HG03439 (cell line): ENCODE measurements around the gene KLHL9.

Experiments
- ATAC-seq: cut with Tn5 transposase; IDR thresholded peaks from one replicate; pipeline ENCODE4 v1.9.1; 2021; ENCODE audit warnings: mild to moderate bottlenecking, moderate library complexity; ENCODE audit not compliant: unreplicated experiment

KLHL9 gene

DNA sequence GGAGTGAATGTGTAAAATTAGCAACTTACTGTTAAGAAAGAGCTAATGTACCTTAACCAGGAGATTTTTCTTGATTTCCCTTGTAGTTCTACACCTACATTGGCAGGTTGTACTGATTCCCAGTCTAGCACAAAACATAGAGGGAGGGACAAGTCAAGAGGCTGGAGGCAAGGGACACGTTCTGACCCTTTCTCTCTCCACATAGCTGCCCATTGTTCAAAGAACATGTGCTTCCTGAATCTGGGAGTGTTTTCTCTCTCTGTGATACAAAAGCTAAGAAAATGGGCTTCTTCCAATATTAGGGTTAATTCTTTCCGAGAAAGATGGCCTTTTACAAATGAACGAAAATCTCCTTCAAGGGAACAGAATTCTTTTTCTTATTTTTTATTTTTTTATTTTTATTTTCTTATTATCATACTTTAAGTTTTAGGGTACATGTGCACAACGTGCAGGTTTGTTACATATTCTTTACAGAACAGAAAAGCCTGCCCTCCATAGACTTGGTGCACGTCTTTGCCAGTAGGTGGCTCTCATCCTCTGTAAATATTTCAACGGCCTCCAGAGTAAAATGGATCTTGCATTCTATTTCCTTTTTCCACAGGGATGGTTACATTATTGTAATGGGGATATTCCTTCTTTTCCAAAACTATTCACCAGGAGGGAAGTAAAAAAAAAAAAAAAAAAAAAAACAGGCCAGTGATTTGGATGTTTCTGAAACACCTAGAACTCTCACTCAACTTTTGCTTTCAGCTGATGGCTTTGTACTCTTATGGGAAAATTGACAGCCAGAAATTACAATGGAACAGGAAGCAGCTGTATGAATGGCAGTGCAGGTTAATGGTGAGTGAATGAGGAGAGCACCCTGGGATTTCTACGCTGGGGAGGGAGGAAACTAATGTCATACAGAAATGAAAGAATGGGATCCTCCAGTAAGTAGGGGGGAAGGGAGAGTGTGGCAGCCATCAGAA is 17.0 kb downstream of the KLHL9 start:
- peak; percentile 63 for ATAC-seq

DNA sequence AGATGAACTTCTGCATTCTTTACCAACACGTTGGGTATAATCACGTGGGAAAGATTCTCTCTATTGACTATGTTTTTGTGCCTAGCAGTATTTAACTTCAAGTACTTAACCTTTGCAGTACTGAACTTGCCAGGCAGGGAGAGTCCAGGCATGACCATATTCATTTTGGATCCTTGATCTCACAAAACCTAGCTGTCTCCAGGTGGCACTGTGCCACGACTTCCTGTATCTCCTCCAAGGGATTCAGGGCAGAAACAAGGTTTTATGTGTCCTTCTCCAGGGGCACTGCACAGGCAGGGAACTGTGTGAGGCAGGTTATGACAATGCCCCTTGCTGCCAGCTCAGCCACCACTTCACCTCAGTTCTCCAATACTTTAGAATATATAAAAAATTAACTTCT is 18.3 kb downstream of the KLHL9 start:
- no peak for ATAC-seq

DNA sequence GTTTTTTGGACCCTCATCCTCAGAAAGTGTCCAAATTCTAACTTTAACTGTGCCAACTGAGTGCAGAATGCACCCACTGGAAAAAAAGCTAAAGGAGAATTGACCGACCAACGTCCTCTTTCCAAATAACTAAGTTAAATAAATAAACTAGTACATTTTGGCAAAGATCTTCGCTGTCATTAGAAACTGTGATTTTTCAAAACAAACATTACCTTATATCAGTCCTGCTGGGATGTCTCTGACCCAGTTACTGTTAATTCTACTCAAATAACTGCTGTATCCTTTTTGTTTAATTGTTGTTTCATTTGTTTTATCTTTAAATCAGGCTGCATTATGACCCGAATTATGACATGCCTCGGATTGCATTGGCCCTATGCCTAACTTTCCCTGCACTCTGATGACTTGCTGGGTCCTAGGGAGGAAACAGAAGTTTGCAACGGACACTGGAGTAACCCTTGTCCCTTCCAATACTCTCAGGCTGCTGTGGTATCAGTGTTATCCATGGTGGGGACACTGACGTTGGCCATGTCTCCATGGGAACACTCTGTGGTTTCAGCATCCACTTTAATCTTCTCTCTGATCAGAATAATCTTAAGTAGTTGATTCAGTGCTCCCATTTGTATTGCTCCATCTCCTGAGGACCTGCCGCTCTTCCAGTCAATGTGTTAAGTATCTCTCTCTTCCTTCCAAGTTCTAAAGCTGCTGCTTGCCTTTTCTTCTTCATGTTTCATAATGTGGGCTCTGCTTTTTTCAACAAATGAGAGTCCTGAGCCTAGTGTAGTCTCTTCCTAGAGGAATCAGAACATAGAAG is 19.0 kb downstream of the KLHL9 start:
- ATAC-seq: no peak

DNA sequence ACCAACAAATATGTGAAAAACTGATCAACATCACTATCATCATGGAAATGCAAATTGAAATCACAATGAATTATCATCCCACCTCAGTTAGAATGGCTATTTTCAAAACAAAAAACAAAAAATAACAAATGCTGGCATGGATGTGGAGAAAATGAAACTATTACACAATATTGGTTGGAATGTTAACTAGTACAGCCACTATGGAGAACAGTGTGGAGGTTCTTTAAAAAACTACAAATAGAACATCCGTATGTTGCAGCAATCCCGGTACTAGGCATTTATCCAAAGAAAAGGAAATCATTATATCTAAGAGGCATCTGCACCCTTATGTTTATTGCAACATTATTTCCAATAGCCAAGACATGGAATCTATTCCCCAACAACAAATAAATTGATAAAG is 21.1 kb downstream of the KLHL9 start:
- no peak for ATAC-seq

DNA sequence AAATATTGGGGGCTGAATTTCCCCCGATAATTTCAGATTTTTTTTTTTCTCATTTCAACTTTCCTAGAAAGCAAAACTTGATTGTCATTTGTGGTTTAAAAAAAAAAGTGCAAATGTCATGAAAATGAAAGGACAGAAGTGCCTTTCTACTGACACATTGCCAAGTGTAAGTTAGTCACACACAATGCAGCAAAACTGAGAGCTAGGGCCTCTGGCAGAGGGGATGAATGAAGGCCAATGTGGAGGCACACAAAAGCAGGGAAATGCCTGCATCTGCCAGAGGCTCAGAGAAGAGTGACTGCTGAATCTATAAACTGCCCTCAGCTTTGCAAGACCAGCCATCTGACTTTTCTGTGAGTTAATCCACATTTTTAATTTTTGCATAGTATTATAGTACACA is 23.3 kb downstream of the KLHL9 start:
- no peak for ATAC-seq

DNA sequence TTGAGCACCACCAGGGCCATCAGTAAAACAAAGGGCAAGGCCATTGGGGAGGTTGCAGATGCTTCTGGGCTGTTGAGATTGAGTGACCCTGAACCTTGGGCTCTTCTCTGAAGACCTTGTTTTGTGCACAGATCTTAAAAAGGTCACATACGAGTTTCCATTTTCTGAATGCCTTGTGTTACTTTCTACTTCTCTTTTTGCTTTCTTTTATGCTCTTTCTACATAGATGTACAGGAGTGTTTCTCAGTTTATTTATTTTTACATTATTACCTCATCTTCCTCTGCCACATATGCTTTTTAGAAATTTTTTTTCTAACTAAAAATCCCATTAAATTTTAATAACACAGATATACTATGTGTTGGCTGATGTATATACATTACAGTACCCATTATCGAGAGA is 30.0 kb downstream of the KLHL9 start, which contains the start of gene IFNA5:
Gene IFNA5, minus strand, starts transcription at position 101 of the 400 bp plus-strand sequence. Its CDS starts 57 bp downstream, at position 44.
- no peak for ATAC-seq

DNA sequence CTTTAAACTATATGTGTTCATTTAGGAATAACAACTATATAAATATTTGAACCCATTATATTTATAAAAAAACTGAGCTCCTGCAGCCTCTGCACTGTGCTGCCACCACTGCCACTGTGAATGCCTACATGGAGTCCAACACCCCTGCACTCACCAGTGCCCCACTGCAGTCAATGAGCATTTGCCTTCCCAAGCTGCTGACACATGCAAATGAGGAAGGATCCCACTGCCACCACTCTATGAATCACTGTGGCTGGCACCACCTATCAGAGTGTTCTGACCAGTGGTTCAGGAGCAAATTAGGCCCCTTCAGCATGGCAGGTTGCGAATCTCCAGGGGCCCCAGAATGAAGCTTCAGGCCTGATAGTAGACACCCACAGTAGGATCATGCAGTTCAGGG is 39.2 kb downstream of the KLHL9 start:
- no peak for ATAC-seq

DNA sequence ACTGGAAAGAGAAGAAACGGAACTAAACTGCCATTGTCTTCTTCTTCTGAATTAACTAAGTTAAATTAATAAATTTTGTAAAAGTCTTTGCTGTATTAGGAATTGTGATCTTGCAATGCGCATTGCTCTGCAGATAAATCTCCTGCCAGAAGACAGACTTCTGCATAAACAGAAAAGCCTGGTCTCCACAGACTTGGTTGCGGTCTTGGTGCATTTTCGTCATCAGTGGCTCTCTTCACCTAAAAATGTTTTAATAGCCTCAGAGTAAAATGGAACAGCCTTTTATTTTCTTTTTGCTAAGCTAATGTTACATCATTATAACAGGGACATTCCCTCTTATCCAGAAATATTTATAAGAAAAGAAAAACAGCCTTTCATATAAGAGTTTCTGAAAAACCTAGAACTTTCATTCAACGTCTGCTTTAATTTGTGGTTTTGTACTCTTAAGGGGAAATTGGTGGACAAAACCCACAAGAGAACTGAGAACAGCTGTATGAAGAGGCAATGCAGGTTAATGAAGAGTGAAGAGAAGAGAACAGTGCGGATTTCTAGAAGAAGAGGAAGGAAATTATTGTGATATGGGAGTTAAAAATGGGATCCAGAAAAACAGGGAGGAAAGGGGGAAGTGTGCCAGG is 40.2 kb downstream of the KLHL9 start:
- ATAC-seq: no peak

DNA sequence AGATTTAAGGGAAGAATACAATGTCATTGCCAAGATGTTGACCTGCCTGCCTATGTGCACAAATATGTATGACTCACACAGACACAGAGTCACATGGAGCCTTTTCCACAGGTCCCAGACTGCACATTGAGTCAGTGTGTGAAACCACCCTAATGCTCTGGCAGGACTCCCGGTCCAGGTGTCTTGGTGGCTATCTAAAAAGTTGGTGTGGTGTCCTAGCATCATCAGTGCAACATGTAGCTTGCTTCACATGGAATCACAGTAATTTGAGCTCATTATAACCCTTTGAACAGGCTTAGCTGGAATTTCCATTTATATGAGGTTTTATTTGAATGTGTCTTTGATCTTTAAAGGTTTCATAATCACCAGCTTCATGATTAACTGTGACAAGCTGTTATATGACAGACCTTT is 40.8 kb downstream of the KLHL9 start:
- peak; percentile 69 for ATAC-seq

DNA sequence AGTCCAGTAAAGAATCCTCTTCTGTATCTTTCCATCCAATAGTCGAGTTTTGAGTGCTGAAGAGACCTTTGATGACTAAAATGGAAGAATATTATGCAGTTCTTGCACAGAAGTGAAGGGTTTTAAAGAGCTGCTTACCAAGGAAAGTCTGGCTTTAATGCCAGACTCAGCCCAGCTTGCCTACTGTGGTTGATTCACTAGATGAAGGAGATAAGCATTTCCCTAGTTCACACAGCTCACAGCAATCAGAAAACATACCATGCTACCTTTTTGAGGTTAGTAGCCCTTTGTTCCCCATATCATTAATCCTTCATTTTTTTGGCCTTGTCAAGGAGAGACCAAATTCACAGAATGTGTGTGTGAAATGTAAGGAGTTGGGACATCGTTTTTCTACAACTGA is 45.4 kb downstream of the KLHL9 start:
- no peak for ATAC-seq

DNA sequence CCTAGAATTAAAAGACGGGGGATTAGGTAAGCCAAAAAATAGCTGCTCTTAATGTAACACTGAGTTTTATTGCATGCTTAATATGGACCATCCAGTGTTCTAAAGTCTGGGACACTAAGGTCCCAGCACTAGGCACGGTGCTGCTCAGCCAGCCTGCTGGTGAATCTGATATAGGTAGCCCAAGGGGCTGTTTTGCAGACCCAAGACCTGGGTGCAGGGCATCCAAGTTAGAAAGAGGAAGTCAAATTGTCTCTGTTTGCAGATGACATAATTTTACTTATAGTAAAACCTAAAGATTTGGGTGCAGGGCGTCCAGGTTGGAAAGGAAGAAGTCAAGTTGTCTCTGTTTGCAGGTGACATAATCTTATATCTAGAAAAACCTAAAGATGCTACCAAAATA is 47.9 kb downstream of the KLHL9 start:
- no peak for ATAC-seq

DNA sequence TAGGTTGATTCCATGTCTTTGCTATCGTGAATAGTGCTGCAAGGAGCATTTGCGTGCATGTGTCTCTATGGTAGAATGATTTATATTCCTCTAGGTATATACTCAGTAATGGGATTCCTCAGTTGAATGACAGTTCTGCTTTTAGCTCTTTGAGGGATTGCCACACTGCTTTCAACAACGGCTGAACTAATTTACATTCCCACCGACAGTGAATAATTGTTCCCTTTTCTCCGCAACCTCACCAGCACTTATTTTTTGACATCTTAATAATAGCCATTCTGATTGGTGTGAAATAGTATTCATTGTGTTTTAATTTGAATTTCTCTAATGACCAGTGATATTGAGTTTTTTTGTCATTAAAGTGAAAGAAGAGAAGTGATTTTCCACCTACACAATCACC is 48.5 kb downstream of the KLHL9 start:
- ATAC-seq: no peak

DNA sequence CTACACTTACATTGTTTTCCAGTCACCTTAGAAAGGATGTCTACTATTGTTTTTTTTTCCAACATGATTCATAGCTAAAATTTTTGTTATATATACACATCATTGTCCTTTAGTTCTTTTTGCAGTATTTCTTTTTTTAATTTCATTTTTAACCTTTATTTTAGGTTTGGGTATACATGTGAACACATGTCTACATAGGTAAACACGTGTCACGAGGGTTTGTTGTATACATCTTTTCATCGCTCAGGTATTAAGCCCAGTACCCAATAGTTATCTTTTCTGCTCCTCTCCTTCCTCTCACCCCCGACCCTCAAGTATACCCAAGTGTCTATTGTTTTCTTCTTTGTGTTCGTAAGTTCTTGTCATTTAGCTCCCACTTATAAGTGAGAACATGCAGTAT is 49.1 kb downstream of the KLHL9 start:
- no peak for ATAC-seq

DNA sequence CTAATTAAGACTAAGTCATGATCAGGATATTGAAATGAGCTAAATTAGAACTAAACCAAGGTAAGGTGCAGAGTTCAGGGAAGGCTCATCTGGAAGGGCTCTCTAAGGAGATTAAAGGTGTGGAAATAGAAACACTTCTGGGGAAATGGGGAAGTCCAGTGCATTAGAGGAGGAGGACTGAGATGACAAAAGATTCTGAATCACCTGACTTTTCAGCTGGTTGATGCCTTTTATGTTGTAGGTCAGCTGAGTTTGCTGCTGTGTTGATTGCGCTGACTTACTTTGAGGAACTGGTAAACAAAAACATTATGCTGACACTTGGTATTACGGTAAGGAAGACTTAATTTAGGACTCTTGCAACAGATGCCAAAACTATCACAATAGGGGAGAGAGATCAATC is 53.9 kb downstream of the KLHL9 start:
- ATAC-seq: no peak
